ENCODE results near the gene PPME1. TPM values are rescaled to one million over a fixed set of nuclear protein-coding genes. Genes with fewer than 3 reads are reported as not detected.

The PPME1 gene
- total RNA-seq, 1 experiment from 2014 or later: 60.3 TPM

DNA sequence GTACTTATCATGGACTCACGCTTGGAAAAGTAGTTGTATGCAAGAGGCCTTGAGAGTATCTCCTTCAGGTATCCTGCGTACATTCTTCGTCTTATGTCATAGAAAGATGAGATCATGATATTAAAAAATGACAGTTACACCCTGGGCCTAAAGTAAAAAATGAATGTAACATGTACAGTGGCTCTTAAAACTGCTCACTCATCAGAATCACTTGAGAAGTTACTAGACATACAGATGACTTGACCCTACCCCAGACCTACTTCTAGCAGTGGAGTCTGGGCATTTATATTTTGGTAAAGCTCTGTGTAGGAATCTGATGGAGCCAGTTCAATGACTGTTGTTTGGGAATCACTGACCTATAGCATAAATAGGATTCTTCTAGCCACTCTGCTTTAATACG is 54.5 kb downstream of the PPME1 start:
- no peak for DNase-seq (ENCODE audit: low read depth)

DNA sequence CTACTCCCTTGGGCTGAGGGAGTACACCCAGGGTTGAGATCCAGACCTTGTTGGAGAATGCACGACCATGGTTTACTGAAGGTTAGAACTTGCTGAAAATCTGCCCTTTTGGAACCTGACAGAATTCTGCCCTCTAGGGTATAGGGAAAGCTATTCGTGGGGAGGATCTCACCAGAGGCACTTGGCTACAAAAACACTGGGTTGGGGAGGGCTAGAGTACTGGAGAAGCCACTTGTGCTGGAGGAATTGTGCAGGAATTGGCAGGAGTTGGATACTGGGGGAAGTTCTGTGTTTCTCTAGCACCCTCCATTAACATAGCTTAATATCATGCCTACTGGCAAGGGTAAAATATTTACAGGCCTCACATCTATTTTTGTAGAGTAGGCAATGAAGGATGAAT is 55.8 kb downstream of the PPME1 start:
- peak; percentile 1 for DNase-seq (ENCODE audit: low read depth)

DNA sequence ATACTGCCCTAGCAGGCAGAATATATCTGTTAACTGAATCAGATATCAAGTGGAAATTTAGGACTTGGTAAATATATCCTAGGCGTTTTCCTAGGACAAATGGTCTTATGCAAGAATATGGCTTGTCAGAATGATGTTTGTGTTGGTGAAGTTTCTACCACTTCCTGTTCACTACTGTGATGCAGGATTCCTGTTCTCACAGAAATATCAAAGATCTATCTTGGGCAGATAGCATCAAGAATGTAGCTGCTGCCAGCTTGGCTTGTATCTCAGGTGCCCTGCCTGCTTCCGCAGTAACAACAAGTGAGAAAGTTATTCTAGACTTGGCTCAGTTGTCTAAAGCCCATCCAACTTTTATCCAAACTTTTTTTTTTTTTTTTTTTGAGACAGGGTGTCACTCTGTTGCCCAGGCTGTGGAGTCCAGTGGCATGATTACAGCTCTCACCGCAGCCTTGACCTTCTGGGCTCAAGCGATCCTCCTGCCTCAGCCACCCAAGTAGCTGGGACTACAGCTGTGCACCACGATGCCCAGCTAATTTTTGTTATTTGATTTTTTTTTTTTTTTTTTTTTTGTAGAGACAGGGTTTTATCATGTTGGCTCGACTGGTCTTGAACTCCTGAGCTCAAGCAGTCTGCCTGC is 61.3 kb downstream of the PPME1 start:
- peak; percentile 8 for DNase-seq (ENCODE audit: low read depth)

DNA sequence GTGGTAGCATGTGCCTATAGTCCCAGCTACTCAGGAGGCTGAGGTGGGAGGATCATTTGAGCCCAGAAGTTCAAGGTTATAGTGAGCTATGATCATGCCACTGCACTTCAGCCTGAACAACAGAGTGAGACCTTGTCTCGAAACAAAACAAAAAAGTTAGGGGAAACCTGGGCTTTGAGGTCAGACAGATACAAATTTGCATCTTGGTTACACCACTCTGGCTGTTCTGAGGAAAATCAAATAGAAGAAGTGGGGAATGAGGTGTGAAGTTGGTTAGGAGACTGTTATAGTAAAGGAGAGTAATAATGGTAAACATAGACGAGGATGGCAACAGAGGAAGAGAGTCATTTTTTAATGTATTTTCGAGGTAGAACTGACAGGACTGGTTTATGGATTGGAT is 62.6 kb downstream of the PPME1 start:
- DNase-seq (ENCODE audit: low read depth): no peak

DNA sequence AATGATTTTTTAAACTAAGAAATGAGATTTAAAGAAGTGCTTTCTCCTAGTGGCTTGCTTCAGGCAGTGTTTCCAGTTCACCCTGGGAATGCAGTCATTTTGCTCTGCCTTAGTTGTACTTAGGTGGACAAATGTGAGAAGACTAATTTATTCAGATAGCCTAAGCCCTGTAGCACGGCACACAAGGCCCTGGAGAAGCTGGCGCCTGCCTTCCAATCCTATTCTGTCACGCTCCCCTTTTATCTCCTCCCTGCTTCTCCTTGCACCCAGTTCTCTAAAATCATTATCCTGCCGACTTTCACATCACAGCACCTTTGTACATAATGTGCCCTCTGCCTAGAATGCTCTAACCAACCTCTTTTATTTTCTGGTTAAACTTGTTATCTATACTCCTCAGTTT is 64.0 kb downstream of the PPME1 start:
- no peak for DNase-seq (ENCODE audit: low read depth)

DNA sequence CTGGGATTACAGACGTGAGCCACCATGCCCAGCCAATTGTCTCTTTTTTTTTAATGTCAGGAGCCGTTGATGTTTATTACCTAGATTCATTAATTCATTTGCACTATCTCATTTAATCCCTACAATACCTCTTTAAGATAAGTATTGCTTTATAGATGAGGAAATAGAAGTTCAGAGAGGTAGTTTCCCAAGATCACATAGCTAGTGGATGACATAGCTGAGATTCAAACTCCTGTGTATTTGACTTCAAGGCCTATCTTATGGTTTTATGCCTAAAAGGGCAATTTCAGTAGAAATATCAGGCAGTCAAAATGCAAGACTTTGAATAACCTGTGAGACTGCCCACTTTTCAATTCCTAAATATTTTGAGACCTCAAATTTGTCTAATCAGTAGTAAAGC is 66.5 kb downstream of the PPME1 start:
- no peak for DNase-seq (ENCODE audit: low read depth)

DNA sequence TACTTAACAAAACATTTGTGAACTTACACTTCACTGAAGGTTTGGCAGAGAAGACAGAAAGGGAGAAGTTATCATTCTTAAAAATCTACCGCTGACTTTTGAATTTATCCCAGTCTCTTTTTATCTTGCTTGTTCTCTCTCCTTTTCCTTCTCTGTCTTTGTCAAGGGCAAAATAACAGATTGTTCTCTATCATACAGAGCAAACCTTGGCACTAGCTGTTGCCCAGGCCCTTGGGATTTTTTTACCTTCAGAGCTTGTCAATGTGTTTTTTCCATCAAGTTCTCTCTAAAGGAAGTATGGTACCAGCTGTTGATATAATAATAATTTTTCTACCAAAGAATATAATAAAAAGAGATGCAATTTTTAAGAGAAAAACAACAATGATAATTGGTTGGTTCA is 67.2 kb downstream of the PPME1 start:
- DNase-seq (ENCODE audit: low read depth): no peak

DNA sequence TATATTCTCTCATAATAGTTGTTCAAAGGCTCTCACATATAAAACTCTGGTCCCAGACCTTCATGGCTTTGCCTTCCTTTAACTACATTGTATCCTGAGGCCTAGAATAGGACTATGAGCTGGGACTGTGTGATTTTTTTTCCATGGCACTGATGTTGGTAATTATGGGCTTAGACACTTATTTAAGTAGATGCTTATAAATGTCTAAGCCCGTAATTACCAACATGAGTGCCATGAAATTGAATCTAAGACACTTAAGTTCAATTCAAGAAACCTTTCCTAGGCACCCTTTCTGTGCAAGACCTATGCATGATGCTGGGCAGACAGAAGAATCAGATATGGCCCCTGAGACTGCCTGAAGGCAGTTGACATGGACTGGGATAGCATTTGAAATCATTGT is 77.4 kb downstream of the PPME1 start:
- DNase-seq (ENCODE audit: low read depth): no peak

DNA sequence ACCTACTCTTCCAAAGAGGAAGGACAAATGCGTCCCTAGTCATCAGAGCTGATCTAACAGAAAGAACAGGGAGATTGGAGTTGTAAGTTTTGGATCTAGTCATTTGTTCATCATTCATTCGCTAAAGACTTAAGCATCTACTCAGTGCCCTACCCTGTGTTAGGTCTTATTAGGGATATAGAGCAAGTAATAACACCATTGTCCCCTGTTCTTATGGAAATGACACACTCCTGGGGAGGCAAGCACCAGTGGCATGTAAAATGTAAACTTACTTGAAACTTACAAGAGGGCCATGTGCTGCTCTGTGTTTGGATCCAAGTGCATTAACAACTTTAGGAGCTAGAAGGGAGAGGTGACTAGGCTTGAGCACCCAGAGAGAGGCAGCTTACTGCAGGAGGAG is 78.4 kb downstream of the PPME1 start:
- DNase-seq (ENCODE audit: low read depth): no peak

DNA sequence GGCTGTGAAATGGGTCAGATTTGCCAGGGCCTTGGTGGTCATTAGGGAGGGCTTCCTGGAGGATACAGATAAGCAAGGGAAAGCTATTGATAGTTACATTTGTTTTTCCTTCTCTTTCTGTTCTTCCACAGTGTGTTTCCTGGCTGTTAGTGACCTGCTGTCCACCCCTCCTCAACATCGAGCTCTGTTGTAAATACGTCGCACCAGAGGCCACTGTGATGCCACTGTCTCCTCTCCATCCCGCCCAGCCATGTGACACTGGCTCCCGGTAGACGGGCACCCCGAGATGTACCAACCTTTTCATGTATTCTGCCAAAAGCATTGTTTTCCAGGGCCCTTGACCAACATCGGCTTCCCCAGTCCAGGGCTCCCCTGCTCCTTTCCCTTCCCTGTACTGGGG is 82.3 kb downstream of the PPME1 start:
- DNase-seq (ENCODE audit: low read depth): no peak

DNA sequence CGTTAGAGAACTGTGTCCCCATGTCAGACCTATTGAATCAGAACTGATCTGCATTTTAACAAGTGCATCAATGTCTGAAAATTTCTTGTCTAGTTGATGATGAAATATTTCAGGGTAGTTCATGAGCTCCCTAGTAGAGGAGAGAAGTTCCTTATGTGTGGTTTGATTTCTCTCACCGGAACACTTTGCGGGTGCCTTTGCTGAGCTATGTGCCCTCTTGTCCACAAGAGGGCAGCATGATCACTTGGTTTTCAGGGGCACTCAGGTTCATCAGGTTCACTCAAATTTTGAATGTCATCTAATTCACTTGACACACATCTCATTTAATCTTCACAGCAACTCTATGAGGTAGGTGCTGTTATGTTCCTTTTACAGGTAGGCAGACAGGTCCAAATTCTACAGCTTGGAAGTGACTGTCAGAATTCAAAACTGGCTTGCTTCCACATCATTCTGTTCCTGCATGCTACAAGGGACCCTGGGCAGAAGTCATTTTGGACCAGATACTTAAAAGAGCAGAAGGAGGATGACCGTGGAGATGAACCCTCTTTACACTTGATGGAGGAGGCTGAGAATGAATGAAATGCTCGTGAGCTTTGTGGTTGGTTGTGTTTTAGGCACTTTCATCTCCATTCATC is 84.8 kb downstream of the PPME1 start:
- peak; percentile 66 for DNase-seq (ENCODE audit: low read depth)

DNA sequence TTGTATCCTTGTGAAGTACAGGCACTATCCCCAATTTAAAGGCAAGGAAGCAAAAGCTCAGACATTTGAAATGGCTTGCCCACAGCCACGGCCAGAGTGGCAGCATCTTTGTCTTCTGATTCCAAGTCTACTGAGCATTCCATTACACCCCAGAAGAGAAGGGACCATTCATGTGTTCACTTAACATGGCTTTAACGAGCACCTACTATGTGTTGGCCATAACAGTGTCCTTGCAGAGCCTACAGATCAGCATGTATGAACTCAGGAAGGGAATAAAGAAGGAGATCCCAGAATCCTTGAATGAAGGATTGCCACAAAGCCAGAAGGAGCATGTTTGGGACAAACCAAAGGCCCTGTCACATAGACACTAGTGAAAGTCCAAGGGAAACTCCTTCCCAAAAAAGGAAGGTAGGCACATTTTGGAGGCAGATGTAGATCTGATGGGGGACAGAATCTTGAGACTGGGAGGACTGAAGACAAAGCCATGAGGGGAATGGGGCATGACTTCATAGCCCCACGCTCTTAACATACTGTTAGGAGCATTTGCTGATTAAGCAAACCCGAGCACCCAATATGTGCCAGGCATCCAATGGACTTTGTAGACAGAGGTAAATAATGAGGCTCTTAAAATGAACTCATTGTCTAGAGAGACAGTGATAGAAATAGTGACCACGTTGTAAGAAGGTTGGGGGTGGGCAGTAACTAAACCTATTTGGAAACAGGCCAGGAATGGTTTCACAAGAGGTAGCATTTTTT is 85.5 kb downstream of the PPME1 start:
- DNase-seq (ENCODE audit: low read depth): no peak

DNA sequence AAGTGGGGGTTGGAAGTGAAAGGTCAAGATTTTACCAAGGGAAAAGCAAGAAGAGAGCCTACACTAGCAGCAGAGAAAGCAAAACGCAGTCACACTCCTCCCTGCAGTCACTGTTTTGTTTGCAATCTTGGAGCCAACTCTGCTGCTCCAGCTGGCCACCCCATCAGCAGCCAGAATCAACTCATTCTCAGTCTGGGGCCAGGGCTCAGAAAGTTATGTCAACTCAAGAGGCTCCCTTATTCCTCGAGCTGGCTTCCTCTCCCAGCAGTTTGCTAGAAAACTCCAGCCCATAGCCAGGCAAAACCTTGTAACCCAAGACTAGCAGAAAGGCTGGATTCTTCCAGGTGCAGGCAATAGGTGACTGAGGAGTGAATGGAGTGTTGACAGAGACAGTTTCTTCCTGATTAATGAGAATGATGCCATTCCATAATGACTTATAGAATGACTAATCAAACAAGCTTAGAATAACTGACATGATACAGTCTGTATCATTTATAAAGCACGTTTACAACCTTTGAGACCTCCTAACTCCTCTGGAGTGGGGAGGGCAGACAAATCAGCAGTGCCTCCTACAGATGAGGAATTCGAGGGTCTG is 87.0 kb downstream of the PPME1 start:
- peak; percentile 34 for DNase-seq (ENCODE audit: low read depth)

DNA sequence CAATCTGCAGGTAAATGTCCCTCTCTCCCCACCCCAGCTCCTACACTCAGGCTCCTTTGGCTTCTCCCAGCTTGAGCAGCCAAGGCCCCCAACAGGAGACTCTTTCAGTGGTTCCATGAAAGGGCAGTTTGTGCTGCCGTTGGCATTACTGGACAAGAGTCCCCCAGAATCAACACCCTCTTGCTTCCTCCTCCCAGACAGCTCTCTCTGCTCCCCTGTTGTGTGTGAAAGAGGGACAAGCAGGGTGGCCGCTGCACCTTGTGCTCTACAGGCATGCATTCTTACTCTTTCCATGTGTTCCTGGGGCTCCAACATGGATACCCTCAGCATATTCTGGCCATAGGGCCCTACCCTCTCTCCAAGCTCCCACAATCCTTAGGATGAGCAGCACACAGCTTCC is 91.6 kb downstream of the PPME1 start:
- no peak for DNase-seq (ENCODE audit: low read depth)

DNA sequence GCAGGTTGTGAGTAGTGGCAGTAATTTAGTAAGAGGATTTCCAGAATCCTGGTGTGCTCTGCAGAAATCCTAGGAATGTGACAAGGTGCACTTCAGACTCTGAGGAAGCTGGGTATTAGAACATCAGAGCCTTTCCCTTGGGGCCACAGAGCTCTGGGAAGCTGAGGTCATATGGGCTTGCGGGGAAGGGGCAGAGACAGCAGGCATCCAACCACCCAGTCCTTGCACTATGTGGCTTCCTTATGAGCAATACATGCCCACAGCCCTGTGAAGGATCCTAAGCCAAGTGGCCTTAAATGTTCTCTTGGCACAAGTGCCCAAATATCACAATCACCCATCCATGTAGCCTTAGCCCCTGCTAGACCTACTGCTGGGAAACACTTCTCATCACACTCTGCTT is 94.2 kb downstream of the PPME1 start:
- DNase-seq (ENCODE audit: low read depth): peak; percentile 45

DNA sequence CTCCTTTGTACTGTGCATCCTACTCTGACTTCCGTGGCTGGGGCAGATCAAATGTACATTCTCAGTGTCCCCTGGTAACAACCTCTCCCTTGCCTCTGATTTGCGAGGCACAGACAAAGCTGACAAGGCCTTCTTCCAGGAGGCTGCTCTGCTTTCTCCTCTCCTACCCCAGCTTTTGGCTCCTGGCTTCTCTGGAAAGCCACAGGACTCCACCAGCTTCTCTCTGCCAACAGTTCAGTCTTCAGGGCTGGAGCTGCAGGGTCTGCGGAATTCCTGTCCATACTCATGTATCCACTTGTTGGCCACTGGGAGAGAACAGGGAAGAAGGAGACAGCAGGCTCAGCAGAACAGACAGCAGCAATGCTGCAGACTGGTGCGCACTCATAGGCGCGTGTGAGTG is 95.9 kb downstream of the PPME1 start:
- DNase-seq (ENCODE audit: low read depth): no peak

DNA sequence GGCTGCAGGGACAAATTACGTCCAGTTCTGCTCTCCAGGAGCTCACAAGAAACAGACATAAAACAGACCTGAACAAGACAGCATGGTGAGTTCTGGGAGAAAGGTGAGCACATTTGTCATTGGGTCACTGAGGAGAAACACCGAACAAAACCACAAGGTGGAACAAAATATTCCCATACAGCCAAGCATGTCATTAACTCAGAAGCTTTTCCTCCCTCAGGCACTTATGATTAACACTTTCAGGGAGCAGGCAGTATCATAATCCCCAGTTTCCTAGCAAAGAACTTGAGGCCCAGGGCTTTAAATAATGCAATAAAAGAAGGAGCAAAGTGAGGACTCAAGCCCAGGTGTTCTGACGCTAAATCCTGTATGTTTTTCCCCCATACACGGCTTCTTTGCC is 97.4 kb downstream of the PPME1 start:
- no peak for DNase-seq (ENCODE audit: low read depth)

DNA sequence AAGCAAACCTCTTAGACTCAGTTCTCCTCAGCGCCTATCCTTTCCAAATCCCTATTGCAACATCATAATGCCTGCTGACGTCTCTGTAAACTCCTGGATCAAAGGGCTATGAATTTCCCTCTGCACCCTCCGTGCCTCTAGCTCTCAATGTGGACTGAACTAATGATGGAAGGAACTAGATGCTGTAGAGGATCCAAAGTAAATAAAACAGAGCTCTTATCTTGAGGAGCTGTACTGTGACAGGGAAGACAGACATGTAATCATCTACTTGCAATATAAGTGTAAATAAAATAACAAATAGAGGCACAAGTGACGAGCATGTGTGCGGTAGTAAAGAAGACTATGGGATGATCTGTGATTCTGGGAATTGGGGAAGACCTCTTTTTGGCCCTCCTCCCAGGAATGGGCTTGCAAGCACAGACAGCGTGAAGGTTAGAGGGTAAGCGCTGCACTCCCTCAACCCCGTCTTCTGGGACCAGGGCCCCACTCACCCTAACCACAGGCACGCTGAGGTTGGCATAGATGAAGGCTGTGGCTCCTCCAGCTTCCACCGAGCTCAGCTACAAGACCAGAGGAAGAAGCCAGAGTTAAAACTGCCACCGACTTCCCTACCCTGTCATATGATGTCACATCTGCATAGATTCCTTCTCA is 98.2 kb downstream of the PPME1 start:
- no peak for DNase-seq (ENCODE audit: low read depth)

DNA sequence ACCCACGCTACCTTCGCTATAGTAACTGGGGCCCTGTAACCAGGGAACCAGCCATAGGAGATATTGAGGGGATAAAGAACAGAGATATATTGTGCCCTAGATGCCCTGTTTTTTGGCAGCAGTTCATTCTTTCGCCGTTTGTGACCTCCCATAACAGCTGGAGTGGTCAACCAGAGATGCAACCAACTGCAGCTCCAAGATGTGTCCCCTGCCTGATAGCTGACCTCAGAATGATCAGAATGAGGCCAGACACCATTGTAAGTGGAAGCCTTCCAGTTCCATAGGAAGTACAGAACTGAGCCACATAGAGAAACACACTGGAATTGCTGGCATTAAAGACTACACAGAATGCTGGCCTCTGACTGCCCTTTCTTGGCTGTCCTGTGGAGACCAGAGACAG is 101.2 kb downstream of the PPME1 start:
- no peak for DNase-seq (ENCODE audit: low read depth)

DNA sequence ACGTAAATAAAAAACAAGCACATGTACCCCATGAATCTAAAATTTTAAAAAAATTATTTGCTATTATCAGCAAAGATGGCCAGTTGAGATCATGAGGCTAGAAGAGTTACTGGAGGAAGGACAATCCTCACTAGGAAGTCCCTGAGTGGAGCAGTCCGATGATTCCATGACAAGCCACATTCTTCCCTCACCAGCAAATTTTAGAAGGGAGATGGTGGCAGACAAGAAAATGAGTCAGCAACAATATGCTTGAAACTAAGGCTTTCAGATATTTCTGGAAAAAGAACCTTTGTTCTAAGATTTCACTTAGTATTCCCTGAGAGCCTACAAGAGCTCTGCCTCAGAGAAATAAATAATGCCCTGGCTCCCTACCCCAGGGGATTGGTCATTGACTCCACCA is 105.5 kb downstream of the PPME1 start:
- DNase-seq (ENCODE audit: low read depth): peak; percentile 52

DNA sequence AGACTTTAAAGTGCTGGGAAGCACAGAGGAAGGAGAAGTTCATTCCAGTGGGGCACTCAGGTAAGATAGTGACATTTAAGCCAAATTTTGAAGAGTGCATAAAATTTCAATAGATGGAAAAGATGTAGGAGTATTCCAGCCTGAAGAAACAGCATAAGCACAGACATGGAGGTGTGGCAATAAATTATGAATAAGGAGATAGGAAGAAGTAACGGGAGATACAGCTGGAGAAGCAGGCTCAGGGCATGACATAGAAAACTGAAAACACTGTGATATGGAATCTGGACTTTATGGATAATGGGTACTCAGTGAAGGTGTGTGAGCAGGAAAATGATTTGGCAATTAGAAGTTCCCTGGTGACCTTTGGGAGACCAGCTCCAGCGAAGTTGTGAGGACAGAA is 107.0 kb downstream of the PPME1 start:
- no peak for DNase-seq (ENCODE audit: low read depth)

DNA sequence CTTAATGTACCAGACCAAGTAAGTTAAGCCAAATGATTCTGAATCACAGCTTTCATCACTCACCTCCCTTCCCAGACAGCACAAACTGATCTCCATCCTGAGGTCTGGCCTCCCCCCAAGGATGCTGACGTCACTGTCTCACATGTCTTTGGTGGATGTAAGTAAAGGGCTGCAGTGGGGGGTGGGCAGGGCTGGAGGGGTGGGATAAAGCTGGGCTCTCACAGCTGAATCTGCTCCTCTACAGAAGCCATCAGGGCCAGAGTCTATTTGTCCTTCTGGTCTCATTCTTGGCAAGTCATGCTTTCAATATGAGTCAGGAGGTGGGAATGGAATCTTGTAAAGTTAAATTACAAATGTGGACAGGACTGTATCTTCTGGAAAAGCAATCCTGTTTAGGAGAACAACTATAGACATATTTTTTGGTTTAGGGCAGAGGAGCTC is 107.7 kb downstream of the PPME1 start:
- peak; percentile 98 for DNase-seq (ENCODE audit: low read depth)
